ENCODE measurements around the gene PSTPIP1. TPM values are rescaled to one million over a fixed set of nuclear protein-coding genes. Genes with fewer than 3 reads are reported as not detected.

PSTPIP1 gene
- total RNA-seq, 1 donor from 2014 or later, result 12.4 TPM

GRCh38 chr15:77027697-77028450 is 32.9 kb downstream of the PSTPIP1 start:
- peaks cover 24% of the 10 kb centered on the region for H3K4me1 Mint-ChIP-seq (ENCODE audit: low read depth, unreplicated experiment)
- DNase-seq, result peak; percentile 56
- H3K4me3 Mint-ChIP-seq (ENCODE audit: unreplicated experiment), result no peak overlapping the region
- H3K36me3 Mint-ChIP-seq (ENCODE audit: unreplicated experiment), result no peaks in the 10 kb centered on the region
- no peak for TF ChIP-seq CTCF (IDR thresholded peaks at IDR 0.05; ENCODE audit: partially characterized antibody, unreplicated experiment)
- H3K27me3 Mint-ChIP-seq (ENCODE audit: unreplicated experiment), result peaks cover 20% of the 10 kb centered on the region
- no peak overlapping the region for H3K27ac Mint-ChIP-seq (ENCODE audit: unreplicated experiment)
- H3K9me3 Mint-ChIP-seq (ENCODE audit: unreplicated experiment), result peaks cover 11% of the 10 kb centered on the region

- no peak overlapping the region for H3K4me3 Mint-ChIP-seq (ENCODE audit: unreplicated experiment)
- TF ChIP-seq CTCF (IDR thresholded peaks at IDR 0.05; ENCODE audit: partially characterized antibody, unreplicated experiment), result no peak
- H3K27ac Mint-ChIP-seq (ENCODE audit: unreplicated experiment), result no peak overlapping the region
- peaks cover 8% of the 10 kb centered on the region for H3K9me3 Mint-ChIP-seq (ENCODE audit: unreplicated experiment)
- no peak for DNase-seq
- H3K4me1 Mint-ChIP-seq (ENCODE audit: low read depth, unreplicated experiment), result peaks cover 24% of the 10 kb centered on the region
- peaks cover 16% of the 10 kb centered on the region for H3K27me3 Mint-ChIP-seq (ENCODE audit: unreplicated experiment)
- H3K36me3 Mint-ChIP-seq (ENCODE audit: unreplicated experiment), result no peaks in the 10 kb centered on the region
Observed at GRCh38 chr15:77028451-77029165, 33.7 kb downstream of the PSTPIP1 start.

GRCh38 chr15:77029166-77030047 is 34.5 kb downstream of the PSTPIP1 start:
- H3K4me3 Mint-ChIP-seq (ENCODE audit: unreplicated experiment), result no peak overlapping the region
- H3K9me3 Mint-ChIP-seq (ENCODE audit: unreplicated experiment), result peaks cover 7% of the 10 kb centered on the region
- no peak for DNase-seq
- H3K27ac Mint-ChIP-seq (ENCODE audit: unreplicated experiment), result peak overlapping the region; percentile 8
- H3K36me3 Mint-ChIP-seq (ENCODE audit: unreplicated experiment), result no peaks in the 10 kb centered on the region
- H3K27me3 Mint-ChIP-seq (ENCODE audit: unreplicated experiment), result peaks cover 17% of the 10 kb centered on the region
- no peak for TF ChIP-seq CTCF (IDR thresholded peaks at IDR 0.05; ENCODE audit: partially characterized antibody, unreplicated experiment)
- H3K4me1 Mint-ChIP-seq (ENCODE audit: low read depth, unreplicated experiment), result peaks cover 24% of the 10 kb centered on the region

- TF ChIP-seq CTCF (IDR thresholded peaks at IDR 0.05; ENCODE audit: partially characterized antibody, unreplicated experiment), result no peak
- Mint-ChIP-seq H3K9me3 (ENCODE audit: unreplicated experiment) (peaks cover 9% of the 10 kb centered on the region), H3K27me3 (ENCODE audit: unreplicated experiment) (peaks cover 19% of the 10 kb centered on the region), H3K36me3 (ENCODE audit: unreplicated experiment) (no peaks in the 10 kb centered on the region), H3K27ac (ENCODE audit: unreplicated experiment) (peak overlapping the region; percentile 8), H3K4me1 (ENCODE audit: low read depth, unreplicated experiment) (peaks cover 23% of the 10 kb centered on the region), H3K4me3 (ENCODE audit: unreplicated experiment) (no peak overlapping the region)
- no peak for DNase-seq
Observed at GRCh38 chr15:77030048-77030927, 35.4 kb downstream of the PSTPIP1 start.
